Measurements from ENCODE around the gene BBIP1. TPM values are rescaled to one million over a fixed set of nuclear protein-coding genes. Genes with fewer than 3 reads are reported as not detected.

BBIP1 gene
- total and polyA plus RNA-seq, 10 of the 15 experiments (the other 5 are each of a cell fraction or from before 2014, with no cell fraction given), result 13.8 to 40.8 (median 31.3) TPM

- Histone ChIP-seq H3K9ac (ENCODE audit: control insufficient read depth, insufficient read depth, low read length) (no peak overlapping the region), H3K4me1 (ENCODE audit: control insufficient read depth, insufficient read depth, low read length) (peaks cover 6% of the 10 kb centered on the region; the same call in 1 of the 2 replicates), H3K79me2 (ENCODE audit: control insufficient read depth, insufficient read depth, low read length) (peaks cover 90% of the 10 kb centered on the region), H3K27me3 (replicated peaks in 1 of 2; ENCODE audit: control insufficient read depth in 2 of 2, insufficient read depth in 2 of 2, low read length in 1 of 2) (no peaks in the 10 kb centered on the region), H4K20me1 (ENCODE audit: control insufficient read depth, insufficient read depth) (no peaks in the 10 kb centered on the region), H3K27ac (ENCODE audit: control insufficient read depth, insufficient read depth) (peak overlapping the region; percentile 34; the same call in 1 of the 2 replicates), H3K4me2 (ENCODE audit: control insufficient read depth, insufficient read depth) (no peak overlapping the region), H2AFZ (ENCODE audit: control insufficient read depth, low read depth, low read length) (no peak overlapping the region), H3K9me3 (replicated peaks; ENCODE audit: control insufficient read depth, insufficient read depth, low read length) (peaks cover 3% of the 10 kb centered on the region), H3K36me3 (ENCODE audit: control insufficient read depth in 2 of 2, insufficient read depth in 2 of 2, low read length in 1 of 2) (peaks cover 0 to 10% of the 10 kb centered on the region in 2 experiments; a peak in 2 of 4 replicates), H3K4me3 (no peak overlapping the region)
- FAIRE-seq (no peak), DNase-seq (ENCODE audit: low read depth, low spot score) (no peak), ATAC-seq (peak; percentile 75)
- CTCF ChIA-PET, result no interaction called here
- intact Hi-C loops (cut with micrococcal nuclease; ENCODE audit: unreplicated experiment) (loop anchor here (2.0 kb wide), 1 partner anchor 46 kb away; no protein-coding TSS in a partner anchor), in situ Hi-C loops (cut with MboI) (no loop called here)
- RAD21 ChIA-PET (ENCODE audit: unreplicated experiment), result no interaction called here
- no peak for TF ChIP-seq ZNF207 (IDR thresholded peaks at IDR 0.05; ENCODE audit: borderline replicate concordance)
- peak; percentile 55; the same call in 1 of the 2 replicates for TF ChIP-seq SPI1 (IDR thresholded peaks at IDR 0.05; ENCODE audit: borderline replicate concordance, insufficient read depth, low read depth, low read length)
- no peak for TF ChIP-seq ZNF592 (IDR thresholded peaks at IDR 0.05)
- TF ChIP-seq, protein P1, sequence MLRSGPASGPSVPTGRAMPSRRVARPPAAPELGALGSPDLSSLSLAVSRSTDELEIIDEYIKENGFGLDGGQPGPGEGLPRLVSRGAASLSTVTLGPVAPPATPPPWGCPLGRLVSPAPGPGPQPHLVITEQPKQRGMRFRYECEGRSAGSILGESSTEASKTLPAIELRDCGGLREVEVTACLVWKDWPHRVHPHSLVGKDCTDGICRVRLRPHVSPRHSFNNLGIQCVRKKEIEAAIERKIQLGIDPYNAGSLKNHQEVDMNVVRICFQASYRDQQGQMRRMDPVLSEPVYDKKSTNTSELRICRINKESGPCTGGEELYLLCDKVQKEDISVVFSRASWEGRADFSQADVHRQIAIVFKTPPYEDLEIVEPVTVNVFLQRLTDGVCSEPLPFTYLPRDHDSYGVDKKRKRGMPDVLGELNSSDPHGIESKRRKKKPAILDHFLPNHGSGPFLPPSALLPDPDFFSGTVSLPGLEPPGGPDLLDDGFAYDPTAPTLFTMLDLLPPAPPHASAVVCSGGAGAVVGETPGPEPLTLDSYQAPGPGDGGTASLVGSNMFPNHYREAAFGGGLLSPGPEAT (IDR thresholded peaks at IDR 0.05; ENCODE audit: low read depth), result no peak; the same call in 1 of the 2 replicates
- peak; percentile 47 for TF ChIP-seq ATF7 (IDR thresholded peaks at IDR 0.05; ENCODE audit: low read depth)
- TF ChIP-seq NR2C2 (IDR thresholded peaks at IDR 0.05; ENCODE audit: borderline replicate concordance, control insufficient read depth, insufficient read length, low read depth), result no peak
- TF ChIP-seq FOXM1 (IDR thresholded peaks at IDR 0.05; ENCODE audit: low read depth, low read length), result no peak
- BruUV-seq (replicated peaks), result no TSS peak
- POLR2A ChIA-PET, result no interaction called here
- WGBS (ENCODE audit: insufficient coverage, insufficient replicate concordance, low lambda C conversion rate, missing lambda C conversion rate), result 31% methylated on average over 3 of the region's 3 CpGs
- SMC1A ChIA-PET (ENCODE audit: uncharacterized antibody, unreplicated experiment), result interaction anchor here (6.4 kb wide), 1 partner anchor 39 kb away, joined by 31 read pairs; no protein-coding TSS in a partner anchor
Measured at GRCh38 chr10:110967009-110967630, 48.1 kb upstream of the BBIP1 start.

All from GM12878 (cell line).